Nucleus accumbens (tissue), 56 donors: ENCODE results near the gene RAP1GAP2.
"Not testable (repeated sequence)": the region's sequence is repeated elsewhere in the genome, so short reads cannot be mapped to it uniquely, and the experiment has no call there.

ENCODE experiments used
- DNase-seq, 56 donors: peaks; one replicate each; lab custom pipeline; 2025; lab: John Stamatoyannopoulos, UW

Gene RAP1GAP2

GRCh38 chr17:3030096-3030495 is 233.9 kb downstream of the RAP1GAP2 start:
- no peak for DNase-seq

GRCh38 chr17:3030852-3031470 is 234.7 kb downstream of the RAP1GAP2 start:
- DNase-seq, result not testable (repeated sequence)

GRCh38 chr17:3032258-3033247 is 236.3 kb downstream of the RAP1GAP2 start:
- DNase-seq, result no peak

- DNase-seq, result no peak
These were observed 237.0 kb downstream of the RAP1GAP2 start for GRCh38 chr17:3033248-3033640.

GRCh38 chr17:3033741-3034577 is 237.7 kb downstream of the RAP1GAP2 start:
- no peak for DNase-seq

GRCh38 chr17:3034578-3034920 is 238.3 kb downstream of the RAP1GAP2 start:
- DNase-seq, result no peak

- no peak for DNase-seq
These were observed 239.2 kb downstream of the RAP1GAP2 start for GRCh38 chr17:3035256-3035967.

- DNase-seq, result no peak
These were observed 239.7 kb downstream of the RAP1GAP2 start for GRCh38 chr17:3035968-3036280.

- no peak for DNase-seq
These were observed 240.6 kb downstream of the RAP1GAP2 start for GRCh38 chr17:3036800-3037199.

GRCh38 chr17:3037259-3037658 is 241.0 kb downstream of the RAP1GAP2 start:
- DNase-seq, result no peak

GRCh38 chr17:3038941-3039340 is 242.7 kb downstream of the RAP1GAP2 start:
- DNase-seq, result no peak

- no peak for DNase-seq
These were observed 243.5 kb downstream of the RAP1GAP2 start for GRCh38 chr17:3039736-3040135.

- DNase-seq, result no peak
These were observed 244.6 kb downstream of the RAP1GAP2 start for GRCh38 chr17:3040882-3041281.

GRCh38 chr17:3043737-3044365 is 247.6 kb downstream of the RAP1GAP2 start:
- DNase-seq, result no peak

- no peak for DNase-seq
These were observed 250.5 kb downstream of the RAP1GAP2 start for GRCh38 chr17:3046753-3047152.

GRCh38 chr17:3048727-3049471 is 252.7 kb downstream of the RAP1GAP2 start:
- DNase-seq, result peak; percentile 66 to 100 (median 98)

GRCh38 chr17:3049705-3050295 is 253.6 kb downstream of the RAP1GAP2 start:
- DNase-seq, result no peak

- DNase-seq, result not testable (repeated sequence)
These were observed 258.6 kb downstream of the RAP1GAP2 start for GRCh38 chr17:3054868-3055267.
